ENCODE measurements around the gene LPIN1.

LPIN1 gene

GRCh38 chr2:11839916-11840315, 93.5 kb downstream of the LPIN1 start:
- TF ChIP-seq FOXM1 (IDR thresholded peaks at IDR 0.05; ENCODE audit: borderline replicate concordance, low read depth) (no peak), TCF12 (IDR thresholded peaks at IDR 0.05; ENCODE audit: low read depth) (no peak), EGR1 (IDR thresholded peaks at IDR 0.05) (no peak), REST (IDR thresholded peaks at IDR 0.05; ENCODE audit: low read depth) (no peak), YY1 (IDR thresholded peaks at IDR 0.05; ENCODE audit: low read depth) (no peak), ZBTB7A (IDR thresholded peaks at IDR 0.05; ENCODE audit: low read depth) (no peak), CREB1 (IDR thresholded peaks at IDR 0.05; ENCODE audit: low read depth) (no peak), TEAD4 (IDR thresholded peaks at IDR 0.05) (no peak), TAF1 (IDR thresholded peaks at IDR 0.05; ENCODE audit: low read depth) (no peak), USF1 (IDR thresholded peaks at IDR 0.05) (no peak), EP300 (IDR thresholded peaks at IDR 0.05; ENCODE audit: borderline replicate concordance) (no peak), RAD21 (IDR thresholded peaks at IDR 0.05; ENCODE audit: low read depth) (no peak), CEBPB (IDR thresholded peaks at IDR 0.05) (no peak), NFIC (IDR thresholded peaks at IDR 0.05) (no peak)
- TF ChIP-seq, protein P1, sequence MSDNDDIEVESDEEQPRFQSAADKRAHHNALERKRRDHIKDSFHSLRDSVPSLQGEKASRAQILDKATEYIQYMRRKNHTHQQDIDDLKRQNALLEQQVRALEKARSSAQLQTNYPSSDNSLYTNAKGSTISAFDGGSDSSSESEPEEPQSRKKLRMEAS (IDR thresholded peaks at IDR 0.05) = no peak

GRCh38 chr2:11842336-11842735, 95.9 kb downstream of the LPIN1 start:
- TF ChIP-seq EGR1 (IDR thresholded peaks at IDR 0.05) (no peak), ZBTB7A (IDR thresholded peaks at IDR 0.05; ENCODE audit: low read depth) (no peak), NFIC (IDR thresholded peaks at IDR 0.05) (peak; percentile 60; the same call in 1 of the 2 replicates), TEAD4 (IDR thresholded peaks at IDR 0.05) (no peak), FOXM1 (IDR thresholded peaks at IDR 0.05; ENCODE audit: borderline replicate concordance, low read depth) (no peak), TCF12 (IDR thresholded peaks at IDR 0.05; ENCODE audit: low read depth) (no peak), YY1 (IDR thresholded peaks at IDR 0.05; ENCODE audit: low read depth) (no peak)

DNA sequence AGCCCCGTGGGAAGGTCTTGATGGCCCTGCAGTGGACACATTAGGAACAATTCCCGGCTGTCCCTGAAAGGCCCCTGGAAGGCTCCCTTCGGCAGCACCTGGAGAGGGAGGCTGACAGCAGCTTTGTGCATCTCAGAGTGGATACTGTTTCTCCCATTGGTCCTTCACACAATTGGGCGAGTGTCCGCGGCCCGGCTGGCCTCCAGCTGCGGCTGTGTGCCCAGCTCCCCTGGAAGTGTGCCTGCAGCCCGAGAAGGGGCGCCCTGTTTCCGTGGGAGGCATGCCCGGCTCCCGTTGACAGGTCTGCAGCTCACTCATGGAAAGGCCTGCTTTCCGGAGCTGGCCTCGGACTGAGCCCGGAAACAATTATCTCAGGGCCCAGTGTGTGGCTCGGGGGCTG, 103.7 kb downstream of the LPIN1 start:
- no peak for TF ChIP-seq REST (IDR thresholded peaks at IDR 0.05; ENCODE audit: low read depth)
- no peak for TF ChIP-seq CEBPB (IDR thresholded peaks at IDR 0.05)

- TF ChIP-seq EGR1 (IDR thresholded peaks at IDR 0.05) (no peak), TAF1 (IDR thresholded peaks at IDR 0.05; ENCODE audit: low read depth) (no peak), REST (IDR thresholded peaks at IDR 0.05; ENCODE audit: low read depth) (no peak), NFIC (IDR thresholded peaks at IDR 0.05) (no peak), YY1 (IDR thresholded peaks at IDR 0.05; ENCODE audit: low read depth) (no peak), FOXM1 (IDR thresholded peaks at IDR 0.05; ENCODE audit: borderline replicate concordance, low read depth) (no peak), ZBTB7A (IDR thresholded peaks at IDR 0.05; ENCODE audit: low read depth) (no peak), TCF12 (IDR thresholded peaks at IDR 0.05; ENCODE audit: low read depth) (no peak), CEBPB (IDR thresholded peaks at IDR 0.05) (no peak), EP300 (IDR thresholded peaks at IDR 0.05; ENCODE audit: borderline replicate concordance) (no peak)
Observed at GRCh38 chr2:11852526-11853196, 106.2 kb downstream of the LPIN1 start.

DNA sequence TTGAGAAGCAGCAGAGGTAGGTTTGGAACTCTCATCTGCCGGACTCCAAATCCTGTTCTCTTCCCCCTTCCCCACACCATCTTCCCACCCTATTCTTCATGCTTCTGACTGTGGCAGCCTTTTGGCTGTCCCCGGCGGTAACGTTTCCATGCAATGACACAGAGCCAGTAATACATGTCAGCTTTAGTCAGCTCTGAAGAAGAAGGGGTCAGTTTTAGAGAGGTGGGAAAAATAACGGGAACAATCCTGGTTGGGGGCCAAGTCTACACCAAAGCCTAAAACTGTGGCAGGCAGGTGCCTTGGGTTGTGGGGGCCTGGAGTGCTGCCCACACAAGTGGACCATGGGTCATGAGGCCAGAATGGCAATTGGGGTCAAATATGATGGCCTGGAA, 106.8 kb downstream of the LPIN1 start:
- TF ChIP-seq, protein P1 (IDR thresholded peaks at IDR 0.05) = no peak
- no peak for TF ChIP-seq NFIC (IDR thresholded peaks at IDR 0.05)
